ENCODE data around the gene SELENBP1. TPM values are rescaled to one million over a fixed set of nuclear protein-coding genes. Genes with fewer than 3 reads are reported as not detected.

SELENBP1 gene
- total and polyA plus RNA-seq, 9 donors, result 29.6 to 117 (median 65.7) TPM

GRCh38 chr1:151411884-151412283 lies 39.4 kb upstream of the SELENBP1 start:
- no peaks in the 10 kb centered on the region for H3K9me3 ChIP-seq
- TF ChIP-seq EP300 (IDR thresholded peaks at IDR 0.05), result no peak
- TF ChIP-seq CTCF (IDR thresholded peaks at IDR 0.05), result no peak
- TF ChIP-seq POLR2A (IDR thresholded peaks at IDR 0.05), result no peak
- H3K4me3 ChIP-seq, result no peak overlapping the region
- WGBS, 3 donors, result 69 to 75% (median 70%) methylated on average over 2 of the region's 2 CpGs
- no peak overlapping the region for H3K27ac ChIP-seq
- no peaks in the 10 kb centered on the region for H3K36me3 ChIP-seq
- no peaks in the 10 kb centered on the region for H3K27me3 ChIP-seq
- H3K4me1 ChIP-seq (ENCODE audit: insufficient read depth), result no peaks in the 10 kb centered on the region
- intact Hi-C loops (cut with DNase I), result no loop called here
- DNase-seq, result no peak

- TF ChIP-seq EP300 (IDR thresholded peaks at IDR 0.05) (no peak), CTCF (IDR thresholded peaks at IDR 0.05) (no peak), POLR2A (IDR thresholded peaks at IDR 0.05) (no peak)
- H3K27ac ChIP-seq, result no peak overlapping the region
- H3K4me1 ChIP-seq (ENCODE audit: insufficient read depth), result no peaks in the 10 kb centered on the region
- H3K4me3 ChIP-seq, result no peak overlapping the region
- DNase-seq, result no peak
- H3K27me3 ChIP-seq, result no peaks in the 10 kb centered on the region
- intact Hi-C loops (cut with DNase I), result no loop called here
- H3K9me3 ChIP-seq, result no peaks in the 10 kb centered on the region
- H3K36me3 ChIP-seq, result no peaks in the 10 kb centered on the region
Measured at GRCh38 chr1:151408891-151409290, 36.4 kb upstream of the SELENBP1 start.

DNA sequence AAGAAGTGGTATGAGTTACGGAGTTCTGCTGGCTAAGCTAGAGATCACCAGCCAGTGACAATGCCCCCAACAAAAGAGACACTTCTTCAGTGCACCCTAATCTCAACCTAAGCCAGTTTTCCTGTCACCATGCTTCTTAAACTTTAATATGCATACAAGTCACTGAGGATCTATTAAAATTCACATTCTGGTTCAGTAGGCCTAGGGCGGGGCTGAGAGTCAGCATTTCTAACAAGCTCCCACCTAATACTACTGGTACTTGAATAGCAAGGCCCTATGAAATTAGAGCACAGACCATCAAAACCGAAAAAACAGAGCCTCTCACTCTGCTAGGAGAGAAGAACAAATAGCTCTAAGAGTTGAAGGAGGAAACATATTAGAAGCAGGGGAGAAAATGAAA lies 34.8 kb upstream of the SELENBP1 start:
- intact Hi-C loops (cut with DNase I), result no loop called here
- no peak overlapping the region for H3K27ac ChIP-seq

GRCh38 chr1:151406176-151406575 lies 33.7 kb upstream of the SELENBP1 start:
- Histone ChIP-seq H3K9me3 (no peaks in the 10 kb centered on the region), H3K4me3 (no peak overlapping the region), H3K36me3 (no peaks in the 10 kb centered on the region), H3K27me3 (no peaks in the 10 kb centered on the region), H3K4me1 (ENCODE audit: insufficient read depth) (no peaks in the 10 kb centered on the region), H3K27ac (no peak overlapping the region)
- no peak for DNase-seq
- intact Hi-C loops (cut with DNase I), result no loop called here
- WGBS, 3 donors, result 77 to 84% (median 79%) methylated on average over 8 of the region's 8 CpGs
- TF ChIP-seq POLR2A (IDR thresholded peaks at IDR 0.05) (no peak), CTCF (IDR thresholded peaks at IDR 0.05) (no peak), EP300 (IDR thresholded peaks at IDR 0.05) (no peak)

More for the DNA sequence above, 34.8 kb upstream of the SELENBP1 start:
- Histone ChIP-seq H3K27me3 (no peaks in the 10 kb centered on the region), H3K9me3 (no peaks in the 10 kb centered on the region), H3K36me3 (no peaks in the 10 kb centered on the region), H3K4me3 (no peak overlapping the region), H3K4me1 (ENCODE audit: insufficient read depth) (no peaks in the 10 kb centered on the region)
- WGBS, 3 donors, result 85 to 92% (median 88%) methylated on average over 3 of the region's 3 CpGs
- no peak for DNase-seq
- TF ChIP-seq EP300 (IDR thresholded peaks at IDR 0.05), result no peak
- no peak for TF ChIP-seq CTCF (IDR thresholded peaks at IDR 0.05)
- no peak for TF ChIP-seq POLR2A (IDR thresholded peaks at IDR 0.05)

Data from ovary (tissue), 9 donors.